GM23338 (cell line): ENCODE measurements around the gene PTPRN2. TPM values are rescaled to one million over a fixed set of nuclear protein-coding genes. Genes with fewer than 3 reads are reported as not detected.

ENCODE experiments used
- ATAC-seq: fragments of 200-7000 bp; cut with Tn5 transposase; 3 replicates; pipeline ENCODE4 v1.9.1; 2020
- DNase-seq: peaks from one replicate; pipeline ENCODE4 v3.0.0-alpha.2; 2015; ENCODE audit warnings: low spot score
- H2AFZ ChIP-seq: fragments of 200-600 bp; sonication (generic); 2 replicates; pipeline ENCODE4 v1.8.0; 2016; ENCODE audit warnings: antibody characterized with exemption, mild to moderate bottlenecking, moderate library complexity
- H3F3A ChIP-seq: fragments of 200-600 bp; sonication (generic); replicated peaks from 2 replicates; pipeline ENCODE4 v1.8.0; 2017; ENCODE audit warnings: antibody characterized with exemption, mixed run types, low read depth
- H3K27ac ChIP-seq: fragments of 200-600 bp; sonication (generic); 2 replicates; pipeline ENCODE4 v1.6.1; 2016; ENCODE audit warnings: low read depth
- H3K27me3 ChIP-seq: fragments of 200-600 bp; sonication (generic); 2 replicates; pipeline ENCODE4 v1.8.0; 2016; ENCODE audit warnings: mild to moderate bottlenecking, mixed run types, moderate library complexity; ENCODE audit not compliant: insufficient read depth
- H3K36me3 ChIP-seq: fragments of 200-600 bp; sonication (generic); 2 replicates; pipeline ENCODE4 v1.8.0; 2016; ENCODE audit warnings: mild to moderate bottlenecking; ENCODE audit not compliant: insufficient read depth
- H3K4me1 ChIP-seq: fragments of 200-600 bp; sonication (generic); 2 replicates; pipeline ENCODE4 v1.8.0; 2016; ENCODE audit warnings: mild to moderate bottlenecking, moderate library complexity; ENCODE audit not compliant: insufficient read depth
- H3K4me2 ChIP-seq: fragments of 200-600 bp; sonication (generic); 2 replicates; pipeline ENCODE4 v1.7.1; 2017; ENCODE audit warnings: mixed run types
- H3K4me3 ChIP-seq: fragments of 200-600 bp; sonication (generic); 2 replicates; pipeline ENCODE4 v1.6.1; 2016; ENCODE audit warnings: mixed run types
- H3K79me2 ChIP-seq: fragments of 200-600 bp; sonication (generic); replicated peaks from 2 replicates; pipeline ENCODE4 v1.8.0; 2017; ENCODE audit warnings: mild to moderate bottlenecking; ENCODE audit not compliant: insufficient read depth
- H3K9me2 ChIP-seq: fragments of 200-600 bp; sonication (generic); 2 replicates; pipeline ENCODE4 v1.8.0; 2017; ENCODE audit not compliant: insufficient read depth
- H4K20me1 ChIP-seq: fragments of 200-600 bp; sonication (generic); replicated peaks from 2 replicates; pipeline ENCODE4 v1.8.0; 2017; ENCODE audit warnings: mild to moderate bottlenecking; ENCODE audit not compliant: insufficient read depth
- H3K27ac Mint-ChIP-seq: 2 replicates; pipeline ENCODE4 v1.8.0; 2020; ENCODE audit warnings: inconsistent platforms, mild to moderate bottlenecking, moderate library complexity, mixed read lengths
- H3K27me3 Mint-ChIP-seq: 3 replicates; pipeline ENCODE4 v1.8.0; 2022; ENCODE audit warnings: low read depth, mild to moderate bottlenecking, moderate library complexity, mixed read lengths, inconsistent platforms; ENCODE audit not compliant: insufficient read depth, poor library complexity
- H3K36me3 Mint-ChIP-seq: 3 replicates; pipeline ENCODE4 v1.8.0; 2021; ENCODE audit warnings: low read depth, mild to moderate bottlenecking, inconsistent platforms, moderate library complexity, mixed read lengths
- H3K4me1 Mint-ChIP-seq: 3 replicates; pipeline ENCODE4 v1.8.0; 2020; ENCODE audit warnings: mild to moderate bottlenecking, inconsistent platforms, mixed read lengths
- H3K4me3 Mint-ChIP-seq: 3 replicates; pipeline ENCODE4 v1.8.0; 2021; ENCODE audit warnings: moderate library complexity, mild to moderate bottlenecking, inconsistent platforms, mixed read lengths
- H3K9me3 Mint-ChIP-seq: 3 replicates; pipeline ENCODE4 v1.8.0; 2020; ENCODE audit warnings: moderate library complexity, mild to moderate bottlenecking, inconsistent platforms, mixed read lengths
- CREB1 ChIP-seq: fragments of 250-450 bp; sonication (Bioruptor Pico); IDR thresholded peaks from 2 replicates; pipeline ENCODE4 v1.5.0; 2020; ENCODE audit warnings: low read depth, mild to moderate bottlenecking, moderate library complexity
- CTCF ChIP-seq, 2 experiments: fragments of 200-600 bp in 1 of 2; sonication (generic) in 1 of 2; conservative IDR thresholded peaks; 2 replicates each; pipeline versions ENCODE4 v1.5.1 to v1.6.1; 2016 to 2017; ENCODE audit warnings: antibody characterized with exemption in 2 of 2, low read depth in 2 of 2, mild to moderate bottlenecking in 2 of 2, moderate library complexity in 1 of 2
- ETS1 ChIP-seq: IDR thresholded peaks from 2 replicates; pipeline ENCODE4 v1.6.1; 2016; ENCODE audit warnings: antibody characterized with exemption
- EZH2 ChIP-seq: fragments of 200-600 bp; sonication (generic); IDR thresholded peaks from one replicate; pipeline ENCODE4 v1.8.0; 2017; ENCODE audit warnings: antibody characterized with exemption, mild to moderate bottlenecking, low read depth; ENCODE audit not compliant: unreplicated experiment
- EZH2phosphoT487 ChIP-seq: fragments of 200-600 bp; sonication (generic); IDR thresholded peaks from one replicate; pipeline ENCODE4 v1.8.1; 2018; ENCODE audit warnings: antibody characterized with exemption; ENCODE audit not compliant: unreplicated experiment
- NANOG ChIP-seq: IDR thresholded peaks from 2 replicates; pipeline ENCODE4 v1.6.1; 2016; ENCODE audit warnings: antibody characterized with exemption, borderline replicate concordance
- POLR2AphosphoS5 ChIP-seq: IDR thresholded peaks from 2 replicates; pipeline ENCODE4 v1.6.1; 2016; ENCODE audit warnings: antibody characterized with exemption, low read depth
- REST ChIP-seq: IDR thresholded peaks from one replicate; pipeline ENCODE4 v1.6.1; 2018; ENCODE audit warnings: antibody characterized with exemption; ENCODE audit not compliant: unreplicated experiment
- STAT1 ChIP-seq: IDR thresholded peaks from one replicate; pipeline ENCODE4 v1.6.1; 2016; ENCODE audit warnings: antibody characterized with exemption; ENCODE audit not compliant: unreplicated experiment
- ZNF114 ChIP-seq: fragments of 250-450 bp; sonication (Bioruptor Pico); IDR thresholded peaks from 2 replicates; pipeline ENCODE4 v1.5.0; 2020; ENCODE audit warnings: mild to moderate bottlenecking, moderate library complexity
- ZNF331 ChIP-seq: fragments of 250-450 bp; sonication (Bioruptor Pico); IDR thresholded peaks from 2 replicates; pipeline ENCODE4 v1.5.0; 2020; ENCODE audit warnings: low read depth, mild to moderate bottlenecking, moderate library complexity
- ZNF462 ChIP-seq: fragments of 250-450 bp; sonication (Bioruptor Pico); IDR thresholded peaks from 2 replicates; pipeline ENCODE4 v1.5.0; 2020; ENCODE audit warnings: mild to moderate bottlenecking, moderate library complexity
- polyA plus RNA-seq: library from polyadenylated mRNA; unstranded; fragments of >200 nt; fragmentation: Nextera tagmentation; extraction: Ambion mirVana; gene quantifications from 2 replicates; pipeline ENCODE4 v1.2.1, GENCODE V29; 2016
- total RNA-seq: library from RNA; depleted of rRNA; stranded (reverse); fragments of >200 nt; shearing (Covaris generic); gene quantifications from 2 replicates; pipeline ENCODE4 v1.2.3, GENCODE V29; 2014

PTPRN2 gene
- total and polyA plus RNA-seq, 2 experiments from 2014 or later, result 0.87 to 4.0 TPM

GRCh38 chr7:158268816-158269535 lies 318.6 kb downstream of the PTPRN2 start:
- H3K4me3 ChIP-seq, result no peak overlapping the region
- H3K9me3 Mint-ChIP-seq, result peaks cover 74% of the 10 kb centered on the region
- no peak for DNase-seq
- no peak overlapping the region for H2AFZ ChIP-seq
- H3K36me3 ChIP-seq, result 0 out of 2 replicates have a peak, but pooled peaks cover 6% of the 10 kb centered on the region
- no peak overlapping the region for H3K27ac ChIP-seq
- TF ChIP-seq CTCF (conservative IDR thresholded peaks at IDR 0.05; ENCODE audit: low read depth in 2 of 2) (no peak), ETS1 (no peak), REST (no peak), STAT1 (no peak), POLR2AphosphoS5 (no peak), ZNF331 (CRISPR knock-in tag) (no peak), ZNF114 (CRISPR knock-in tag) (no peak), EZH2phosphoT487 (no peak), NANOG (no peak), ZNF462 (CRISPR knock-in tag) (no peak), CREB1 (CRISPR knock-in tag) (no peak), EZH2 (no peak)
- no peak overlapping the region for H3K4me3 Mint-ChIP-seq
- no peaks in the 10 kb centered on the region for H3K4me1 Mint-ChIP-seq
- no peaks in the 10 kb centered on the region for H3K4me1 ChIP-seq
- ATAC-seq, result no peak
- no peaks in the 10 kb centered on the region for H3K9me2 ChIP-seq
- H3K27ac Mint-ChIP-seq, result no peak overlapping the region
- no peaks in the 10 kb centered on the region for H3F3A ChIP-seq
- no peak overlapping the region for H3K4me2 ChIP-seq
- H3K27me3 Mint-ChIP-seq, result peaks cover 8% of the 10 kb centered on the region
- H3K27me3 ChIP-seq, result no peaks in the 10 kb centered on the region
- H4K20me1 ChIP-seq, result no peaks in the 10 kb centered on the region
- no peaks in the 10 kb centered on the region for H3K79me2 ChIP-seq
- H3K36me3 Mint-ChIP-seq, result peaks cover 56% of the 10 kb centered on the region
